CD4-positive, alpha-beta T cell treated with Interleukin-17A for 4 hours (primary cell): ENCODE measurements around the gene C1orf94.

Experiments
- DNase-seq: peaks from one replicate; pipeline ENCODE4 v3.0.0-alpha.2; 2020; ENCODE audit warnings: mixed read lengths

The C1orf94 gene, protein sequence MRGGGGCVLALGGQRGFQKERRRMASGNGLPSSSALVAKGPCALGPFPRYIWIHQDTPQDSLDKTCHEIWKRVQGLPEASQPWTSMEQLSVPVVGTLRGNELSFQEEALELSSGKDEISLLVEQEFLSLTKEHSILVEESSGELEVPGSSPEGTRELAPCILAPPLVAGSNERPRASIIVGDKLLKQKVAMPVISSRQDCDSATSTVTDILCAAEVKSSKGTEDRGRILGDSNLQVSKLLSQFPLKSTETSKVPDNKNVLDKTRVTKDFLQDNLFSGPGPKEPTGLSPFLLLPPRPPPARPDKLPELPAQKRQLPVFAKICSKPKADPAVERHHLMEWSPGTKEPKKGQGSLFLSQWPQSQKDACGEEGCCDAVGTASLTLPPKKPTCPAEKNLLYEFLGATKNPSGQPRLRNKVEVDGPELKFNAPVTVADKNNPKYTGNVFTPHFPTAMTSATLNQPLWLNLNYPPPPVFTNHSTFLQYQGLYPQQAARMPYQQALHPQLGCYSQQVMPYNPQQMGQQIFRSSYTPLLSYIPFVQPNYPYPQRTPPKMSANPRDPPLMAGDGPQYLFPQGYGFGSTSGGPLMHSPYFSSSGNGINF

DNA sequence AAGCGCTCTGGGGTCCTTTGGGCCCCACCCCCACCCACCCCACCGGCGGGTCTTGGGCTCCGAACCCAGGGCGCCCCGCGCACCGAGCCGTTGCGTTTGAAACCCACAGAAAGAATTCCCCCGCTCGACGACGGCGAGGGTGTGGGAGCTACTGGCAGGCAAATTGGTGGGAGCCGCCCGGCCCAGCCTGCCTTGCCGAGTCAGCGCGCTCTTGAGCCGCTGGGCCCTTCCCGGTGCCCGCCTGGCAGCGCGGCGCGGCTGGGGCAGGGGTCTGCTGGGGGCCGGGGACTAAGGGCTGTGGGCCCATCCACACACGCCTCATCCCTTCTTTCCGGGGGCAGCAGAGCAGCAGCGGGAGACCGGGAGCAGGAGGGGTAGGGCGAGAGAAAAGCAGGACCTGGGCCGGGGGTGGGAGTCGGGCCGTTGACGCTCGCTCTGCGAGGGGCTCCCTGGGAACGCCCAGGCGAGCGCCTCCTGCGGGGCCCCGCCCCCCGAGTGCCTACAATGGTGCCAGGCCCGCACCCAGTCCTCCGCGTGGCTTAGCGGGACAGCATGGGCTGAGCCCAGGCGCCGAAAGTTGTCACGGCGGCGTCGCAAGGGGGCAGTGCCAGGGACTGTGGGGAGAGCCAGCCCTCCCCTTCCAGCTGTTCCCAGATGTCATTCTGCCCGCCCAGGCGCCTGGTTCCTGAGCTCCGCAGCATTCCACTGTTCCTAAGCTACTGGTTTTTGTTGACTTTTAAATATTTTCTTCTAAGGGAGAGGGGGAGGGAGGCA, at the start of gene C1orf94:
C1orf94 (plus strand) TSS at position 78 of the 774 bp plus-strand sequence. CDS start 883 bp downstream, outside the sequence.
- no peak for DNase-seq

DNA sequence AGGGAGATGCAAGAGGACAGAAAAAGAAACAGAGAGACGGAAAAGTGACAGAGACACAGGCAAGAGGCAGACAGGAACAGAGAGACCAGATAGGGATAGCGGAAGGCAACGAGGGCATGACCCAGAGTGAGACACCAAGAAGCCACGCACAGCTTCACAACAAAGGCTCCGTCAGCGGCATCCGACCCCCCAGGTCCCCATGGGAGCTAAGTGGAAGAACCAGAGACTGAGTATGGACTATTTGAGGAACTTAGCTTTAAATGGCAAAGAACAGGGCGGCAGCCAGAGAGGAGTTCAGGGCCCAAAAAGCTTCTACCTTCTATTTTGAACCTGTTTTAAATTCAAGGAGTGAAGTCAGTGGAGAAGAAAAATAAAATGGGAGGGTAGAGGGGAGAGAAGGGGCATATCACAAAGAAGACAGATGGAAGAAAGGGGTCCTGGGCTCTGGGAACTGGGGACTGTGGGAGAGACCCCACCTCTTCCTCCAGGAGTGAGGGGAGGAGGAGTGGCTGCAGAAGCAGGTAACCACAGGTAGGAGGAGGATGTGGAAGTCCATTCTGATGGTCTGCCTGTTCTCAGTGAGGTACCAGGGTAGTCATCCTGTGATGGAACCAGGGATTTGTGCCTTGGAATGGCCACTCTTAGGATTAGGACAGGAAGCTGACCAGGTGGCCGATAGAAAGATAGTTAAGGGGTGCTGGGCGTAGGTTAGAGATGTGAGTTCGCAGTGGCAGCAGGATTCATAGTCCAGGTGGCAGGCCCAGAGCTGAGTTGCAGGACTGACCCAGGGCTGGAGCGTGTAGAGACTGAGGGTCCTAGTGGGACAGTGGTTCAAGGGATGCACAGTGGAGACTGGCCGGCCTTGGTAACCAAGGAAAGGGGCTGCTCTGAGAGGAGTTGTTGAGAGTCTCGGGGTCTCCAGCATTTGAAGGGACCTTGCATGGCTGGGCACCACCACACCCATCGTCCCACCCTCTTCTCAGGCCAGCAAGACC, 49.4 kb upstream of the C1orf94 start:
- DNase-seq, result no peak

DNA sequence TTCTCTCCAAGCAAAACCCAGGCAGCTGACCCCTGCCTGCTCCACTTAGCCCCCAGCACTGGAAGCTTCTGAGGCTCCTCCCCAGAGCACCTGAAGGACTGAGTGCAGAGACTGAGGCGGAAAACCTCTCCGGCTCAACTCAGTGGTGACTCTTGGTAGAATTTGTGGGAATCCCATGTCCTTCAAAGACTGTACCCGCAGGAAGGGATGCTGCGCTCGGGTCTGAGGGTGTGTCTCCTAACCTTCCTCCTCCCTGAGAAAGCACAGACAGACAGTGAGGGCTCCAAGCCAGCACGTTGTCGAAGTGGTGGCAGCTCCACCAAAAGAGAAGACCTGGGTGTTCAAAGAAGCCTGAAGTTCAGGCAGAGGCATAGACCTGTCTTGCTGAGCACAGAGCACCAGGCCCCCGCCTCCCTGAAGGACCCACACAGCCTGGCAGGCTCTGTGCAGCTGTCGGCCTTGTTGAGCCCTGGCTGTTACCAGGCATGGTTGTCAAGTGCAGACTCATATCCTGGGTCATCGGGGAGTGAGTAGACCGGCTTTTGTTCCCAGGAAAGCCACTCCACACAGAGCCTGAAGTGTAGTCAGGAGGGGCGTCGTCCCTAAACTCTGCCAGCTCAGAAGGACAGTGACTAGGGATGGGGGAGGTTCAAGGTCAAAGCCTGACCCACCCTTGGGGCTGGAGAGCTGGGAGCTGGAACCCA, 48.4 kb upstream of the C1orf94 start:
- no peak for DNase-seq

DNA sequence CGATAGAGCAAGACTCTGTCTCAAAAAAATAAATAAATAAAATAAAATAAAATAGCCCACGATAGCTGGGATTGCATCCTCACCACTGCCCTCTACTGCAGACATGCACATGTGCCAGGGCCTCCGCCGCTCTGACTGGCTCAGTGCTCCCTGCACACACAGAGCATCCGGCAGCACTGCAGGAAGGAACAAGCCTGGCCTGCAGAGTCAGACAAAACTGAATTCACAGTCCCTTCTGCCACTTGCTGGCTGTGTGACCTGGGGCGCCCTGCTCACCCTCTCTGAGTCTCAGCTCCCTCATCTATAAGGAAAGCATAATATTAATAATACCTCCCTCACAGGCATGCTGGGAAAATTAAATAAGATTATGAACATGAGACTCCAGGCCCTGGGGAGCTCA, 47.1 kb upstream of the C1orf94 start:
- DNase-seq, result no peak

DNA sequence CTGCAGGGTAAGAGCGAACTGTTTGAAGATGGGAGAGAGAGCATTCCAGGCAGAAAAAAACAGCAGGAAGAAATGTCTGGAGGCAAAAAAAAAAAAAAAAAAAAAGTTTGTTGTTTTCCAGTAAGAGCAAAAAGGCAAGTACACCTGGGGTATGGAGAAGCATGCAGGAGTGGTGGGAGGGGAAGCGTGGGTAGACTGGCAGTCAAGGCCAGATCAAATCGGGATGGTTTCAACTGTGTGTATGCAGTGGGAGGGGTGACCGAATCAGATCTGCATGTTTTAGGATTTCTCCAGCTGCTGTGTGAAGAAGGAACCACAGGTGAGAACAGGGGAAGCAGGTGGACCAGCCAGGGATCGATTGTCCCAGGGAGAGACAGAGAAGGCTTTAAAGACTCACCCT, 46.4 kb upstream of the C1orf94 start:
- no peak for DNase-seq

DNA sequence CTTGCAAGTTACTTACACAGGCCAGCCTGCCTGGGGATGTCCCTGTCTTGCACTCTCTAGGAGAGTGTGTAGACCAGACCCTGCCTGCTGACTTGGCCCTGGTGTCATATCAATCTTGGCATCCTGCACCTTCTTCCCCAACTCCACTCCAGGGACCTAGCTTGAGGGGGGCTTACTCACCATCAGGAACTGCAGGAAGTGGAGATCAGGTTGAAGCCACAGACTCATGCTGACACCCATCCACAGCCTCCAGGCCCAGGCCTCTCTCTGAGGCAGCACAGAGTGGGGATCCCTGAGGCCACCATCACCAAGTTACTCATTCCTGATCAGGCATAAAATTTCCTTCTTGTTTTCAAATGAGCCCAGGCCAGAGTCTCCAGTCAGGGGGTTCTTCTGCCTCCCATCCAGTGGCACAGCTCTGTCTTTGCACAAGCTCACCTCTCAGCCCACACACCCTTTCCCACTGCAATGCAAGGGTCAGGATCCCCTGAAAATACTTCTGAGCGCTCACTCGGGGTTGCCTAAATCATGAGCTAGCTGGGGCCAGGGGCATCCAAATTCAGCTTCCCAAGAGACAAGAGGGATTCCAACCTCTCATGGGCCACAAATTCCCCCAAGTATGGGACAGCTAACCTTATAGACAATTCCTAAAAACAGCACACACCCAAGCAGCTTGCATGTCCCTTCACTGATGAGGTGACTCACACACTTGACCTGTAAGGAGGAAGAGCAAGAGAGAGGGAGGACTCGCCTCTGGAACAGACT, 45.1 kb upstream of the C1orf94 start:
- DNase-seq, result no peak

DNA sequence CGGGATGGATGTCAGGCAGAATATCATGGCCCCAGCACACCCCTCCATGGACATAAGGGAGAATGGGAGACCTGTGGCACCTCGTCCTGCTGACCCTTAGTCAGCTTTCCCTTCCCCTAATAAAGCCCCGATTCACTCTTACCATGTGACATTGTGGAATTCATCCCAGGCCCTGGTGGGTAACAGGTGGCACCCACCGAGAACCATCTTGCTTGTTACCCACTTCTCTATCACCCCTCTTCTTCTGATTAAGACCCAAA, 44.6 kb upstream of the C1orf94 start:
- DNase-seq, result no peak

DNA sequence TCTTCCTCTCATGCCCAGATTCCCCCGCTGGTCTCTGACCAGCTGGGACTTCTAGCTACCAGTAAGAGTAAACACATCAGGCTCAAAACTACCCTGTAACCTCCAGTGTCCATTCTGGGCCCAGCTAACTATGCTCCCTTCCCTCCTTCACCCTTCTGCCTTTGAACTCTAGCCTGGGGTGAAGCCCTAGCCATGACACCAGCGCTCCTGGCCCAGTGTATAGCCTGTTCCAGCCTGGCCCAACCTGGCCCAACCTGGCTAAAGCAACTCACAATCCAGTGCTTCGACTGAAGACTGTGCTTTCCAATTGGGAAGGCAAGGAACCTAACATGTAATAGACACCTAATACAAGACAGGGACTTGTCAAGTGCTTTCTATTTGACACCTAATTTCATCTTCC, 39.3 kb upstream of the C1orf94 start:
- DNase-seq, result no peak

DNA sequence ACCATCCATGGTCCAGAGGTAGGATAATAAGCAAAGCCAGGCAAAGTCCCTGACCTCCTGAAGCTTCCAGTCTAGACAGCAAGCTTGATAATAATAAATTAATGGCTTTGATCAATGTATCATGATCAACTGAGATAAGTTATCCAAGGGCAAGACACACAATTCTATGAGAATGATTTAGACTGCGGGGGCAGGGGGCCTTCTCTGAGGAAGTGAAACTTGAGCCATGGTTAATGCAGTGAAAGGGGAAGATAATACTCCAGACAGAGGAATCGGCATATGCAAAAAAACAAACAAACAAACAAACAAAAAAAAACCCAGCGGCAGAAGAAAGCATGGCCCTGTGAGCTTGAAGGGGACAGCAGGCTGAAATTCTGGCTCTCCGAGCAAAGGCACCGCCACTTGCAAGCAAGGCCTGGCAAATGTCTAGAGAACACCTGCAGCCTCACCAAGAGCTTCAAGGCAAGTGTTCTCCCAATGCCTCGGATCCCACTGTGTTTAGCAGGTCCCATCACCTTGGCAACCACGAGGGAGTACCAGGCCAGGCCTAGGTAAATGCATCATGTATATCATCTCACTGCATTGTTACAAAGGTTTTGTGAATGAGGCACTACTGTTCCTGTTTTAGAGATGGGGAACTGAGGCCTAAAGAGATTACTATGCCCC, 36.6 kb upstream of the C1orf94 start:
- DNase-seq, result no peak

DNA sequence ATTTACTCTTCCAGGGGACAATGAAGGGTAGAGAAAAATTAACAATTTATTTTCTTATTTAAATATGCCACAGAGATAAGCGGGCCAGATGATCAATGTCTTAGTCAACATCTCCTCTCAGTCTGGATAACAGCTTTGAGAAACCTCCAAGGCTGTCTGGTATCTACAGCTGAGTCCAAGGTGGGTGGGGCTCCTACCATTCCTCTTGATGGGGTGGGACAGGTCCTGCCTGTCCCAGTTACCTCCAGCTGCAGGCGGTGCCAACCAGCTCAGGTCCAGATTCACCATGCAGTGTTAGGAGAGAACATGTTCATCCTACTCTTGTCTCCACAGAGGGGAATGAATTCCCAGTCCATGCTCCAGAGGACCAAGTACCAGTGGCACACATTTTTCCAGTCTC, 32.7 kb upstream of the C1orf94 start:
- no peak for DNase-seq

DNA sequence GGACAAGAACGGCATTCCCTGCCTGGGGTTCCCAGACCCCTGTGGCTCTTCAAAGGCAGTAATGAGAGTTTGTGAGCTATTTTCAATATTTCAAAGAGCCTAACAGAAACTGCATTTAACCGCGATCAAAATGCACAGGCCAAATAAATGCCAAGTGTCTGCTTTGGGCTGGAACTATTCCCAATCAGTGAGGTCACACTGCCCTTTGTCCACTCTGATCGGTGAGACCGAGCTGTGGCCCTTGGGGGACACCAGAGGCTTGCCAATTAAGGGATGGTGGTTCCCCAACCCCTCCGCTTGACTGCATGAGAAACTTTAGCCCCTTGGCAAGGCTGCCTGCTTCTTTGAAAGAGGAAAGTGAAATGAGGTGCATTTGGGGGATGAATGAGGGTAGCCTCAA, 31.9 kb upstream of the C1orf94 start:
- DNase-seq, result no peak

DNA sequence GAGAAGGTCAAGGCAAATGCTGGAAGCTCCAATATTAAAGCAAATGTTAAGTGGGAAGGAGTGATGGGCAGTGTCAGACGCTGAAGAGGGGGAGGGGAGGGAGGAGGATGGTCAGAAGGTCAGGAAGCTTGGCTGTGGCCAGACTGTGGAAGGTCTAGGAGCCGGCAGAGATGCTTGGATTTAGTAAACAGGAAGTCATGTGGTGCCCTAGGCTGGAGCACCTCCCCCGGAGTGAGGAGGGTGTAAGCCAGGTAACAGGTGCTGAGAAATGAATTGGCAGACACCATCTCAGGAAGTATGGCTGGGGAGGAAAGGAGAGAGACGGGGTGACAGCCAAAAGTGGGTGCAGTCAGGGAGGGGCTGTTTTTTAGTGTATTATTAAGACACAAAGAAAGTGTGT, 29.4 kb upstream of the C1orf94 start:
- no peak for DNase-seq

DNA sequence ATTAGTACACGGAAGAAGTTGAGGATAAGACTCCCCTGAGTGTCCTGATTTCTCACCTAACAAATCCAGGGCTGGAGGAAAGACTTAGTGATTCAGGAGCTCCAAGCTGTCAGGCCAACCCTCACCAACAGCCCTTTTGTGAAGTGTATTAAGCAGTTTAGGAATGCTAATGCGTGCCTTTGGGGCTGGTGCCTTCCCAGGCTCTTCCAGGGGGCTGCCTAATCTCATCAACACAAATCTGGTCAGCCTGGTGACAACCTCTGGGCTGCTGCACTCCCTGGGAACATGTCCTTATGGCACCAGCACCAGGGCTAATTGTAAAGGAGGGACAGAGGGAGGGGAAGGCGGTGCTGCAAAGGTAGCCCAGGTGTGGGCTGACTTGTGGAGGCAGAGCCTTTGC, 27.2 kb upstream of the C1orf94 start:
- no peak for DNase-seq

DNA sequence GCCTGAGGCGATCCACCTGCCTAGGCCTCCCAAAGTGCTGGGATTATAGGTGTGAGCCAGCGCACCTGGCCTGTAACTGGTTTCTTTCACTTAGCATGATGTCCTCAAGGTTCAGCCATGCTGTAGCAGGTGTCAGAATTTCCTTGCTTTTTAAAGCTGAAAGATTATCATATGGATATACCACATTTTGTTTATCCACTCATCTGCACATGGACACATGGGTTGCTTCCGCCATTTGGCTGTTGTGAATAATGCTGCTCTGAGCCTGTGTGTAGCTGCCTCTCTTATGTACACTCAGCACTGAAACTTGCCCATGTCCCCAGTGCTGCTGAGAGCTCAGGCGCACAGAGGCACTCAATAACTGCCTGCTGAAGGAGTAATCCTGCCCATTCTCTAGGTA, 23.5 kb upstream of the C1orf94 start:
- no peak for DNase-seq

DNA sequence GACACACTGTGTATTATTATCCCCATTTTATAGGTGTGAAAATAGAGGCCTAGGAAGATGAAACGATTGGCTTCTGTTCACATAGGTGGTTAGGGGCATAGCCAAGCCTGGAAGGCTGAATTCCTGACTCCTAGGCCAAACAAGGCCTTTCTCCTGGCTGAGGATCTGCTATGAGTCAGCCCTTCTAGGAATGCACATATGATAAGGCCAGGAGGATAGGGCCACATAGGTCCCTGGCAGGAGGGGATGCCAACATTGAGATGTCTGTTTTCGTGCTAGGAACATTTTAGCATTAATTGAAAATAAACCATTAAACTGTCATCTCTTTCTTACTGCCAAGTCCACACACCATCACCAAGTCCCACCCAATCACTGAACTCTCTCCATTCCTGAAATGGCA, 20.8 kb upstream of the C1orf94 start:
- no peak for DNase-seq

DNA sequence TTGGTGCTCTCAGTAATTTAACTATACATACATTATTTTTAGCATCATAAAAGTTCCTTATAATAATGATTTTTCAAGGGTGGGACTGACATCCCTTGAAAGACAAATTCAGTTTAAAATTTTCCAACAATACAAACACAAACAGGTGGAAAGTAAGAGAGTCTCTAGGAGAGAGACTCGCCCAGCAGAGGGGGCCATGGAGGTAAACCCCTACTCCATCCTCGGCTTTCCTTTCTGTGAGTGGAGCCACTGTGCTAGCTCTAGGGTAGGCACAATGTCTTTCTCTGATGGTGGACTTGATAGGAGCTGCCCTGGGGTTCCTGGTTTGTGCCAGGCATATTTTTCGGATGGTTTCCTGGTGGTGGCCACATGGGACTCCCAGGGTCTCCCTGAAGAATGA, 20.0 kb upstream of the C1orf94 start:
- no peak for DNase-seq

DNA sequence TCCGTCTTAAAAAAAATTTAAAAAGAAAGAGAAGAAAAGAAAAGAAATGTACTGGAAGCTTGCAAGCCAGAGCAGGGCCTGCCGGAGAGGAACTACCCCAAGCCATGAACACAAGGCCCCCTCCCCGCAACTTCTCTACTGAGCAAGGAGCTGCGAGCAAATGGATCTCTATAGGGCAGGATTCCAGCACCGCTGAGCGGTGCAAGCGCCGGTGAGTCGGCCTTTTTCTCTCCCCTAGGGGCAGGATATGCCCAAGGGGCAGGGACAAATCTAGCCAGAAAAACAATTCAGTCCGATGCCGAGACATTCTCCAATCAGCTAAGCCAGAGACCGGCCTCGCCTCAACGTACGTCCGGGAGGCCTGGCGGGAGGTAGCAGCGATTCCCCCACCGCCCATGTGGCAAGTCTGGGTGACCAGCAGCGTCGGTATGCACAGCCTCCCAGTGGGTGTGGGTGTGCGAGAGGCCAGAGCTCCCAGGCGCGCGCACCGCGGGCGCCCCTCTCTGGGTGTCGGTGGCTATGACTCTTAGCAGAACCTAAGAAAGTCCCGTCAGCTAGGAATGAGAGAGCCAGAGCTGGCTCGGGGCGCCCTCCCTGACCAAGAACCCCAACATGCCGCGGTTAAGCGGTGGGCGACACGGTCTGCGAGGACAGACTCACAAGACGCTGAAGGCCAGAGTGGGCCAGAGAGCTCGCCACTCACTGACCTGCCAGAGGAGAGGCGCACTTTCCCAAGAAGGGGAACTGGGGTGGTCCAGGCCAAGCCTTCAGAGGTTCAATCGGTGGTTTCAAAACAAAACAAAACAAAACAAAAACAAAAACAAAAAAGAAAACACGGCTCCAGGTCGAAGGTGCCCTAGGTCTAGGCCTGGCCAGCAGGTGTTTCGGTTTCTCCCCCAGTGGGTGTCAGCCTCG, 13.6 kb upstream of the C1orf94 start:
- no peak for DNase-seq

DNA sequence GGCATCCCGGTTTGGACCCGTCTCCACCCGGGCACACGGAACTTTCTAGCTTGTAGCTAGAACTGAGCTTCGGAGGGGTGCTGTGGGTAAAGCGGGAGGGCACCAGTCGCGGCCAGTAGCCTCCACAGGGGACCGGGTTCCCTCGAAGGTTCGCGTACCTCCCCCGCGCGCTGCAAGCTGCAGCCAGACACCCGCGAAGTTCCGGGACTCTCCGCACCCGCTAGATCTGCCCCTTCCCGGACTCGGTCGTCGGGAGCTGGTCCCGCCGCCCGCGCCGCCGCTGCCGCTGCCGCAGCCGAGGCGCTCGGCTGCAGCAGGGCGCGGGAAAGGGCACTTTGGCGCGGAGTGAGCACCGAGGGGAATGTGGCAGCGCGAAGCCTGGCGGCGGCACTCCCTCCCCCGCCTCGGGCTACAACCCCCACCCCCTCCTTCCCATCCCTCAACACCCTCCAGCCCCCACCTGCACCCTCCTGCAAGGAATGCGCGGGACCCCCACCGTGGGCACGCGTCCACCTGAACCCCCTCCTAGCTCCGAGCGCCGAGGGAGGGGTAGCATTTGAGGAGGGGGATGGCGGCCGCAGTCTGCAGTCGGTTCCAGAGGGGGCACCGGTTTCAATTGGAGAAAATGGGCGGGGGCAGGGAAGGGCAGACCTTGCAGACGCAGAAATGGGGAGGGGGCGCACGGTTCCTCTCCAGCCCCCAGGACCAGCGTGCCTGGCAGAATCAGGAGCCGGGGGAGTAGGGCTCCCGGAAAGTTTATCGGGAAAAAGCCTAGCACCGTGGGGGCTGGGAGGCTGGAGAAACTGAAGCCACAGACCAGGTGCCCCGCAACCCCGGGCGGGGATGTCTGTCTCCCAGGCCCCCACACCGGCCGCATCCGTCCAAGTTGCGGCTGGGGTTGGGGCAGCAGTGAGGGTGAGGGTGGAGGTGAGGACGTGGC, 12.6 kb upstream of the C1orf94 start:
- no peak for DNase-seq
